ENCODE data around the gene ABCA5. TPM values are rescaled to one million over a fixed set of nuclear protein-coding genes. Genes with fewer than 3 reads are reported as not detected.

Gene ABCA5
- polyA plus RNA-seq, 1 donor (not counting 4 experiments of a cell fraction or from before 2014, with no cell fraction given) = 11.1 TPM

DNA sequence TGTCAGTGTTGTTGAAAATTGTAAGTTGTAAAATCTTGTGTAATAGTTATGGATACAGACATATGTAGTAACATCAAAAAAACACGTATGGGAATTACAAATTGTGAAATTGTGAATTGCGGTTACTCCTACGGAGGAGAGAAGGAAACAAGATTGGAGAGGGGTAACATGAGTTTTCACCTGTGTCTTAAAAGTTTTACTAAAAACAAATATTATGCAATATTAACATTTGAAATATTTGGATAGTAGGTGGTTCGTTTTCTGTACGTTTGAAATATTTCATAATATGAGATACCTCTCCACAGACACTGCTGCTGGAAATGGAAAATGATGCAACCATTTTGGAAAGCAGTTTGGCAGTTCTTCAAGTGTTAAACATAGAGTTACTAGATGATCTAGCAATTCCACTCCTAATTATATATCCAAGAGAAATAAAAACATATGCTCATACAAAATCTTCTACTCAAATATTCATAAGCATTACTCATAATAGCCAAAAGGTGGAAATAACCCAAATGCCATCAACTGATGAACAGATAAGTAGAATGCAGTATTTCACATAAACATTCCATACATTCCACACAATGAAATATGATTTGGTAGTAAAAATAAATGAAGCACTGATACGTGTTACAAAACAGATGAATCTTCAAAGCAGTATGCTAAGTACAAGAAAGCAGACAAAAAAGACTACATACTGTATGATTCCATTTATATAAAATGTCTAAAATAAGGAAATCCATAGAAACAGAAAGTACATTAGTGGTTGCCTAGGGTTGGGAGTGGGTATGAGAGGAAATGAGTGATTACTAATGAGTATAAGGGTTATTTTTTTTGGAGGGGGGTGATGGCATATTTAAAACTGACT is 57.6 kb downstream of the ABCA5 start:
- Histone ChIP-seq H3K9me1 (ENCODE audit: control insufficient read depth, extremely low read depth, insufficient read depth, low read length) (no peaks in the 10 kb centered on the region), H3K79me2 (ENCODE audit: control insufficient read depth, insufficient read depth, low read length) (no peaks in the 10 kb centered on the region), H3K27ac (ENCODE audit: control insufficient read depth, insufficient read depth, low read length) (no peak overlapping the region), H4K20me1 (ENCODE audit: control insufficient read depth, extremely low read depth, insufficient read depth, low read length) (no peaks in the 10 kb centered on the region), H3K4me3 (ENCODE audit: control insufficient read depth in 2 of 3, extremely low read depth in 1 of 3, insufficient read depth in 2 of 3, low read depth in 1 of 3, low read length in 3 of 3) (peak overlapping the region in 1 of 3 experiments; percentile 0), H3K36me3 (ENCODE audit: control insufficient read depth in 2 of 2, extremely low read depth in 1 of 2, insufficient read depth in 2 of 2, low read length in 2 of 2) (no peaks in the 10 kb centered on the region), H2AFZ (ENCODE audit: control insufficient read depth, low read length) (no peak overlapping the region), H3K4me1 (ENCODE audit: control insufficient read depth, extremely low read depth, insufficient read depth, low read length) (peaks cover 10% of the 10 kb centered on the region), H3K27me3 (ENCODE audit: control insufficient read depth, extremely low read depth, insufficient read depth, low read length) (no peaks in the 10 kb centered on the region), H3K4me2 (ENCODE audit: control insufficient read depth, extremely low read depth, insufficient read depth, low read depth, low read length) (peak overlapping the region; percentile 44), H3K9me3 (ENCODE audit: control insufficient read depth, low read depth, low read length) (no peaks in the 10 kb centered on the region), H3K9ac (ENCODE audit: control insufficient read depth, extremely low read depth, insufficient read depth, low read length) (no peak overlapping the region)
- DNase-seq (ENCODE audit: low read depth, low spot score) (peak; percentile 15), FAIRE-seq (no peak)
- dilution Hi-C loops (cut with MboI; ENCODE audit: extremely low pct_ligation_motif_present, low sequenced_read_pairs) = no loop called here
- TF ChIP-seq EZH2 (IDR thresholded peaks at IDR 0.05; ENCODE audit: low read length) = no peak
- TF ChIP-seq, protein P1, sequence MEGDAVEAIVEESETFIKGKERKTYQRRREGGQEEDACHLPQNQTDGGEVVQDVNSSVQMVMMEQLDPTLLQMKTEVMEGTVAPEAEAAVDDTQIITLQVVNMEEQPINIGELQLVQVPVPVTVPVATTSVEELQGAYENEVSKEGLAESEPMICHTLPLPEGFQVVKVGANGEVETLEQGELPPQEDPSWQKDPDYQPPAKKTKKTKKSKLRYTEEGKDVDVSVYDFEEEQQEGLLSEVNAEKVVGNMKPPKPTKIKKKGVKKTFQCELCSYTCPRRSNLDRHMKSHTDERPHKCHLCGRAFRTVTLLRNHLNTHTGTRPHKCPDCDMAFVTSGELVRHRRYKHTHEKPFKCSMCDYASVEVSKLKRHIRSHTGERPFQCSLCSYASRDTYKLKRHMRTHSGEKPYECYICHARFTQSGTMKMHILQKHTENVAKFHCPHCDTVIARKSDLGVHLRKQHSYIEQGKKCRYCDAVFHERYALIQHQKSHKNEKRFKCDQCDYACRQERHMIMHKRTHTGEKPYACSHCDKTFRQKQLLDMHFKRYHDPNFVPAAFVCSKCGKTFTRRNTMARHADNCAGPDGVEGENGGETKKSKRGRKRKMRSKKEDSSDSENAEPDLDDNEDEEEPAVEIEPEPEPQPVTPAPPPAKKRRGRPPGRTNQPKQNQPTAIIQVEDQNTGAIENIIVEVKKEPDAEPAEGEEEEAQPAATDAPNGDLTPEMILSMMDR (optimal IDR thresholded peaks at IDR 0.05 in 1 of 3, IDR thresholded peaks at IDR 0.05 in 1 of 3, conservative IDR thresholded peaks at IDR 0.05 in 1 of 3; ENCODE audit: extremely low read depth in 1 of 3, insufficient read depth in 2 of 3, low read length in 3 of 3) = no peak

DNA sequence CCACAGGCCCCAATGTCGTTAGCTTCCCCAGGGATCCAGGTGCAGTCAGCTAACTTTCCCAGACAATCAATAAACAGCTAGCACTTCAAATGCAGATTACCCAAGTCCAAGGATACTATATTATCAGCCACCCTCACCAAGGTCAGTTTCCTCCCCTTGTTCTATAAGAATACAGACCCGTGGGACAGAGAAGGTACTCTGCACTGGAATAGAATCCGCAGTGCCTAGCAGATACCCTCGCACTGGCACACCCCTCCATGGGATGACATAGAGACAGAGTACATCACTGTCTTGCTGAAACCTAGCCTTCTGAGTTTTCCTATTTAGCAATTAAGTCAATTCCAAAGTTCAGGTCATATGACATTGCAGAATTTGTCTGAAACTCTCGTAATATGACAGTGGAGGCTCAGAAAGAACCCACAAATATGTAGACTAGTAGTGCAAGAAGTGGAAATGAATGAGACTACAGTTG is 58.4 kb downstream of the ABCA5 start:
- Histone ChIP-seq H3K36me3 (ENCODE audit: control insufficient read depth in 2 of 2, extremely low read depth in 1 of 2, insufficient read depth in 2 of 2, low read length in 2 of 2) (no peaks in the 10 kb centered on the region), H3K4me2 (ENCODE audit: control insufficient read depth, extremely low read depth, insufficient read depth, low read depth, low read length) (no peak overlapping the region), H3K4me3 (ENCODE audit: control insufficient read depth in 2 of 3, extremely low read depth in 1 of 3, insufficient read depth in 2 of 3, low read depth in 1 of 3, low read length in 3 of 3) (no peak overlapping the region), H3K9me3 (ENCODE audit: control insufficient read depth, low read depth, low read length) (no peaks in the 10 kb centered on the region), H3K4me1 (ENCODE audit: control insufficient read depth, extremely low read depth, insufficient read depth, low read length) (peaks cover 10% of the 10 kb centered on the region), H3K9me1 (ENCODE audit: control insufficient read depth, extremely low read depth, insufficient read depth, low read length) (no peaks in the 10 kb centered on the region), H3K27me3 (ENCODE audit: control insufficient read depth, extremely low read depth, insufficient read depth, low read length) (no peaks in the 10 kb centered on the region), H2AFZ (ENCODE audit: control insufficient read depth, low read length) (no peak overlapping the region), H4K20me1 (ENCODE audit: control insufficient read depth, extremely low read depth, insufficient read depth, low read length) (no peaks in the 10 kb centered on the region), H3K79me2 (ENCODE audit: control insufficient read depth, insufficient read depth, low read length) (no peaks in the 10 kb centered on the region), H3K9ac (ENCODE audit: control insufficient read depth, extremely low read depth, insufficient read depth, low read length) (no peak overlapping the region), H3K27ac (ENCODE audit: control insufficient read depth, insufficient read depth, low read length) (no peak overlapping the region)
- no peak for TF ChIP-seq EZH2 (IDR thresholded peaks at IDR 0.05; ENCODE audit: low read length)
- TF ChIP-seq, protein P1 (optimal IDR thresholded peaks at IDR 0.05 in 1 of 3, IDR thresholded peaks at IDR 0.05 in 1 of 3, conservative IDR thresholded peaks at IDR 0.05 in 1 of 3; ENCODE audit: extremely low read depth in 1 of 3, insufficient read depth in 2 of 3, low read length in 3 of 3) = no peak
- FAIRE-seq (no peak), DNase-seq (ENCODE audit: low read depth, low spot score) (no peak)
- dilution Hi-C loops (cut with MboI; ENCODE audit: extremely low pct_ligation_motif_present, low sequenced_read_pairs) = no loop called here

Measured in keratinocyte (primary cell).